Ovary (tissue), 3 donors: Measurements from ENCODE around the gene MDFI.

Source experiments
- EP300 ChIP-seq: sonication (generic); formaldehyde crosslinking; IDR thresholded peaks from one replicate; pipeline ENCODE4 v1.6.1; 2017; ENCODE audit warnings: antibody characterized with exemption
- POLR2A ChIP-seq: fragments of 450-650 bp; IDR thresholded peaks from one replicate; pipeline ENCODE4 v1.6.1; 2017; ENCODE audit warnings: antibody characterized with exemption, mild to moderate bottlenecking, moderate library complexity
- TF ChIP-seq, protein P1 (sequence below), 3 donors: fragments of 450-650 bp in 2 of 3; fragments of 200-600 bp in 1 of 3; IDR thresholded peaks; one replicate each; pipeline versions ENCODE4 v1.5.1 to v1.8.0; 2016 to 2022; ENCODE audit warnings: antibody characterized with exemption in 3 of 3, mild to moderate bottlenecking in 1 of 3
- donor health status: DM: no; HTN: no; CAD: no.

DNA sequence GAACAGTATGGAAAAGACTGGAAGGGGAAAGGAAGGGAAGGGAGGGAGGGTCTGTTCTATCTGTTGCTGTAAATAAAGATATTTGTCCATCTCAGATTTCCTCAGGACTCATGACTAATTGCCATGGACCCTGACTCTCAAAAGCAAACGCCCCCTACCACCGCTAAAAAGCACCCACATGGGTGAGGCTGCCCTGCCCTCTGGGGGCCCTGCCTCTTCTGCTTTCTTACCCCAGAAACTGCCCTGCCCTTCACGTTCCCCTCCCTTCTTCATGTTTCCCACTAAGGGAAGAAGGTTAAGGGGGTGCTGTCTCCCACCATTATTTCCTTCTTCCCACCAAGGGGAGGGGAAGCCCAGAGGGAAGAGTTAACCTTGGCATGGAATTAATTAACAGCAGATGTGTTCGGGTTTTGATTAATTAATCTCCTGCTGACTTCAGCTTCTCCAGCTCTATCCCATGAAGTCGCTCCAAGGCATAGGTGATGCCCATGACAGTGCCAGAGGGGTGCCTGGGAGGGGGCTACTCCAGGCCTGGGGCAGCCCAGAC is 16.0 kb downstream of the MDFI start:
- TF ChIP-seq, protein P1, sequence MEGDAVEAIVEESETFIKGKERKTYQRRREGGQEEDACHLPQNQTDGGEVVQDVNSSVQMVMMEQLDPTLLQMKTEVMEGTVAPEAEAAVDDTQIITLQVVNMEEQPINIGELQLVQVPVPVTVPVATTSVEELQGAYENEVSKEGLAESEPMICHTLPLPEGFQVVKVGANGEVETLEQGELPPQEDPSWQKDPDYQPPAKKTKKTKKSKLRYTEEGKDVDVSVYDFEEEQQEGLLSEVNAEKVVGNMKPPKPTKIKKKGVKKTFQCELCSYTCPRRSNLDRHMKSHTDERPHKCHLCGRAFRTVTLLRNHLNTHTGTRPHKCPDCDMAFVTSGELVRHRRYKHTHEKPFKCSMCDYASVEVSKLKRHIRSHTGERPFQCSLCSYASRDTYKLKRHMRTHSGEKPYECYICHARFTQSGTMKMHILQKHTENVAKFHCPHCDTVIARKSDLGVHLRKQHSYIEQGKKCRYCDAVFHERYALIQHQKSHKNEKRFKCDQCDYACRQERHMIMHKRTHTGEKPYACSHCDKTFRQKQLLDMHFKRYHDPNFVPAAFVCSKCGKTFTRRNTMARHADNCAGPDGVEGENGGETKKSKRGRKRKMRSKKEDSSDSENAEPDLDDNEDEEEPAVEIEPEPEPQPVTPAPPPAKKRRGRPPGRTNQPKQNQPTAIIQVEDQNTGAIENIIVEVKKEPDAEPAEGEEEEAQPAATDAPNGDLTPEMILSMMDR (IDR thresholded peaks at IDR 0.05) = no peak
- no peak for TF ChIP-seq POLR2A
- no peak for TF ChIP-seq EP300
